Stimulated activated CD8-positive, alpha-beta memory T cell treated with anti-CD3 and anti-CD28 coated beads, Interleukin-15, amount 100 ng/mL, for 48 hours (primary cell): ENCODE data around the gene TPM2.
A peak's percentile ranks its signal among the peaks of the same experiment; 100 is the strongest.
"Not testable (repeated sequence)": the region's sequence is repeated elsewhere in the genome, so short reads cannot be mapped to it uniquely, and the experiment has no call there.

Experiments
- DNase-seq, 2 donors: peaks; one replicate each; pipeline ENCODE4 v3.0.0-alpha.2; 2020; ENCODE audit warnings: low read depth in 2 of 2

The TPM2 gene

GRCh38 chr9:35656348-35656747 is 33.4 kb downstream of the TPM2 start:
- DNase-seq, result no peak

- no peak for DNase-seq
Measured at GRCh38 chr9:35653611-35654010, 36.1 kb downstream of the TPM2 start.

DNA sequence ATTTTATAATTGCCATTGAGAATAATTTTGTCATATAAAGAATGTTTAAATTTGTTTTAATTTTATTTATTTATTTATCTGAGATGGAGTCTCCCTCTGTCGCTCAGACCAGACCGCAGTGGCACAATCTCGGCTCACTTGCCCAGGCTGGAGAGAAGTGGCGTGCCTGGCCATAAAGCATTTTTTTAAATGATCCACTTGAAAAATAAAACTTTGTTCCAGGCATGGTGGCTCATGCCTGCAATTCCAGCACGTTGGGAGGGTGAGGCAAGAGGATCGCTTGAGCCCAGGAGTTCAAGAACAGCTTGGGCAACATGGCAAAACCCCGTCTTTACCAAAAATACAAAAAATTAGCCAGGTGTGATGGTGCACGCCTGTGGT is 36.9 kb downstream of the TPM2 start:
- DNase-seq, result no peak

- no peak for DNase-seq
Measured at GRCh38 chr9:35651956-35652828, 37.5 kb downstream of the TPM2 start.

GRCh38 chr9:35650341-35651158 is 39.2 kb downstream of the TPM2 start, which contains the start of gene SIT1:
SIT1 (minus strand) TSS chr9:35650931; CDS start chr9:35650853, 78 bp downstream.
- DNase-seq, result no peak

GRCh38 chr9:35649431-35650340 is 40.0 kb downstream of the TPM2 start:
- DNase-seq, result no peak

DNA sequence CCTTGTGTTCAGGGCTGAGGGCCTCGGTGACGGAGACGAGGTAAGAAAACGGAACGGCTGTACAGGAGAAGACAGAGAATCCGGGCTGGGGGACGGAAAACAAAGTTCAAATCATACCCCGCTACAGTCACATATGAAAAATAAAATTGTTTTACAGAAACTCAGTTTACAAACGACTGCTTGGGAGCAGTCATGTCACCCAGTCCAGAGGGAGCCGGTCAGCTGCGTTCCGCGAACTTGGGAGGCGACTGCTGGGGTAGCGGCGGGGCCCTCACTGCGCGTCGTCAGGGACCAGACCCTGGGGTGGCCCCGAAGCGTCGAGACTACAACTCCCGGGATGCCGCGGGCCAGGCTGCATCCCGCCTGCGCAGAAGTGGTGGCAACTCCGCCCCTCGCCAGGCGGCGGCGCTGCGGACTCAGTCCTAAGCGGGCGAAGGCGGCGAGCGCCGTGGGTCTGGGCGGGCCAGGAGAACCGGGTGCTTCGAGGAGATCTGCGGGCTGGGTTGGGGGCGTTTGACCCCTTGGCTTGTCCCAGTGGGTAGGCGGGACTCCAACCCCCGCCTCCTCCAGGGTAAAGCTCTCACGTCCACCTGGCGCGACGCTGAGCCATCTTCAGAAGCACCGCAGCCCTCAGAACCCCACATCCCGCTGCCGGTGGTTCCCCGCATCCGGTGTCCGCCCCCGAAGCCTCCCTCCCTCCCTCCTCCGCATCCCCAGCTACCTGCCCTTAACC is 43.0 kb downstream of the TPM2 start:
- DNase-seq, result peak; percentile 84 to 86

DNA sequence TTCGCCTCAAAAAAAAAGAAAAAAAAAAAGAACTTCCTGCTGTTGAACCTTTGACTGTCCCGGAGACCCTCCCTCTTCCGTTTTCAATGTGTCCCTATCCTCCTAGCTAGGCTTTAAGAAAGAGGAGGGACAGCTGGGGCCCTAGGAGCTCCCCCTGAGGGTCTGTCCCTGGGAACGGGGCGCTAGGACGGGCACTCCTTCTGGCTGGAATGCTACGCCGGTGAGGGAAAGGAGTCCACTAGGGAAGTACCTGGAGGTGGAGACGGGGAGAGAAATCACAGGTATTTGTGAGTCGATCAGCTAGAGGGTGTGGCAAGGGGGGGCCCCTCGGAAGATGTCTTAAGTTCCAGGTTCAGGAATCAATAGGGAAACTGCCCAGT is 43.6 kb downstream of the TPM2 start:
- DNase-seq, result no peak

DNA sequence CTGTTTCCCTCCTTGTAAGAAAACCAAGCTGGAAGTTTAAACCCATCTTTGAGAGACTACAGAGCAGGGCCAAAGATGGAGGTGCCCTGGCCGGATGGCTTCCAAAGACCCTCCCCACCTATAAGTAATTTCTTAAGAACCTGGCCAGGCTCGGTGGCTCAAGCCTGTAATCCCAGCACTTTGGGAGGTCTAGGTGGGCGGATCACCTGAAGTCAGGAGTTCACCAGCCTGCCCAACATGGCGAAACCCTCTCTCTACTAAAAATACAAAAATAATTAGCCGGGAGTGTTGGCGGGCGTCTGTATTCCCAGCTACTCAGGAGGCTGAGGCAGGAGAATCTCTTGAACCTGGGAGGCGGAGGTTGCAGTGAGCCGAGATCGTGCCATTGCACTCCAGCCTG is 44.0 kb downstream of the TPM2 start:
- not testable (repeated sequence) for DNase-seq

- no peak for DNase-seq
Measured at GRCh38 chr9:35643046-35643445, 46.7 kb downstream of the TPM2 start.

DNA sequence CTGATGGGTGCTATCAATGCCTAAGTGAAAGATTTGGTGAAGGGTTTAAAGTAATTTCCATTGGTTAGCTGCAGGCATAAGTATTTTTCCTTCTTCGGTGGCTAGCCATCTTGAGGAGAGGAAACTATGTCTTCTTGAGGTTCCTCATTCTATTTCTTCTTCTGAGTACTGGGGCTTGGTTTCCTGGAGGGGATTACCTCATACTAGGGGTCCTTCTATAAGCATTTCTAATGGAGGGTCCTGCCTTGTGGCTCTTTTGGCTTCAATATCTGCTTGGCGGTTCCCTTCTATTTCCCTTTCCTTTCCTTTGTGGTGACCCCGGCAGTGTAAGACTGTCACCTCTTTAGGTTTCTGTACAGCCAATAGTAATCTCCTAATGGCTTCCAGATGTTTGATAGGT is 48.2 kb downstream of the TPM2 start:
- not testable (repeated sequence) for DNase-seq

GRCh38 chr9:35640431-35640830 is 49.3 kb downstream of the TPM2 start:
- DNase-seq, result not testable (repeated sequence)

- DNase-seq, result no peak
Measured at GRCh38 chr9:35639631-35640030, 50.1 kb downstream of the TPM2 start.

- not testable (repeated sequence) for DNase-seq
Measured at GRCh38 chr9:35639225-35639624, 50.5 kb downstream of the TPM2 start.

DNA sequence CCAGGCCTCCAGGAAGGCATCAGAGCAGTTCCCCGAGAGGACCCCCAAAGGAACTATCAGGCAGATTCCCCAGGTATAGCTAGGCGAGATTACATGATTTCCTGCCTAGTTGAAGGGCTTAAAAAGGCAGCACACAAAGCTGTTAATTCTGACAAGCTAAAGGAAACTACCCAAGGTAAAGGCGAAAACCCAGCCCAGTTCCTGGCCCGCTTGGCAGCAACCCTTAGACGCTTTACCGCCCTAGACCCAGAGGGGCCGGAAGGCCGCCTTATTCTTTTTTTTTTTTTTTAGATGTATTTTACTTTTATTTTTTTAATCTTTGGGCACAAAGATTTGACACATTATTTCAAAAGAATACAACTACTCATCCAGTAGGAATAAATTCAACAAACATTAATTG is 51.0 kb downstream of the TPM2 start:
- not testable (repeated sequence) for DNase-seq

- not testable (repeated sequence) for DNase-seq
Measured at GRCh38 chr9:35637427-35637955, 52.2 kb downstream of the TPM2 start.

DNA sequence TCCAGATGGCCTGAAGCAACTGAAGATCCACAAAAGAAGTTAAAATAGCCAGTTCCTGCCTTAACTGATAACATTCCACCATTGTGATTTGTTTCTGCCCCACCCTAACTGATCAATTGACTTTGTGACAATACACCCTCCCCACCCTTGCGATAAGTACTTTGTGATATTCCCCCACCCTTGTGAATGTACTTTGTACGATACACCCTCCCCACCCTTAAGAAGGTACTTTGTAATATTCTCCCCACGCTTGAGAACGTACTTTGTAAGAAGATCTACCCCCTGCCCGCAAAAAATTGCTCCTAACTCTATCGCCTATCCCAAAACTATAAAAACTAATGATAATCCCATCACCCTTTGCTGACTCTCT is 52.9 kb downstream of the TPM2 start:
- DNase-seq, result not testable (repeated sequence)

DNA sequence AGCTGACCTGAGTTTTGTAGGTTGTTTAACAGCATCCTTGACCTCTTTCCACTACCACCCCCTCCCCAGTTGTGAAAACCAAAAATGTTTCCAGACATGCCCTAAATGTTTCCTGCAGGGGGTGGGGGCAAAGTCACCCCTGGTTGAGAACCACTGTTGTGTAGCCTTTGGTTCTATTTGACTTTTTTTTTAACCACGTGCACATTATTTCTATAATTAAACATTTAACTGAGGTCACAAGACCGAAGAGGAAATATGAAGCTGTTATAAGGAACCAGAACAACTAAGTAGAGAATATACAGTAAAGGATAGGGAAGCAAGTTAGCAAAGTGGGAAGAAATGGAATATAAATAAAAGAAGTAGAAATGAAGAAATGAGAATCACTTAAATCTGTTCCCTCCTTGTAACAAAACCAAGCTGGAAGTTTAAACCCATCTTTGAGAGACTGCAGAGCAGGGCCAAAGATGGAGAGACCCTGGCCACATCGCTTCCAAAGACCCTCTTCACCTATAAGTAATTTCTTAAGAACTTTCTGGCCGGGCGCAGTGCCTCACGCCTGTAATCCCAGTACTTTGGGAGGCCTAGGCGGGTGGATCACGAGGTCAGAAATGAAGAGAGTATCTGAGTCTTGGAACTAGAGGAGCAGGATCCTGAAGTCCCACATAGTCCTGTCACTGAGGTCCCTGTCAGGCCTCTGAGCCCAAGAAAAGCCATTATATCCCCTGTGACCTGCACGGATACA is 53.4 kb downstream of the TPM2 start:
- DNase-seq, result no peak

GRCh38 chr9:35635730-35636129 is 54.0 kb downstream of the TPM2 start:
- no peak for DNase-seq
